ENCODE data around the gene IFI27L1.

GRCh38 chr14:94093418-94093817, 12.3 kb downstream of the IFI27L1 start:
- TF ChIP-seq CTCF (IDR thresholded peaks at IDR 0.05): no peak
- no peak for TF ChIP-seq ZFX (IDR thresholded peaks at IDR 0.05; ENCODE audit: borderline replicate concordance)
